ENCODE results near the gene RNASE7. TPM values are rescaled to one million over a fixed set of nuclear protein-coding genes. Genes with fewer than 3 reads are reported as not detected.
"Not testable (repeated sequence)": the region's sequence is repeated elsewhere in the genome, so short reads cannot be mapped to it uniquely, and the experiment has no call there.

RNASE7 gene
- total RNA-seq, 1 experiment from 2014 or later: not detected

- H3K4me2 ChIP-seq (ENCODE audit: low read length): no peak overlapping the region
- H2AFZ ChIP-seq (ENCODE audit: low read depth, low read length, poor library complexity, severe bottlenecking): no peak overlapping the region
- TF ChIP-seq, protein P1, sequence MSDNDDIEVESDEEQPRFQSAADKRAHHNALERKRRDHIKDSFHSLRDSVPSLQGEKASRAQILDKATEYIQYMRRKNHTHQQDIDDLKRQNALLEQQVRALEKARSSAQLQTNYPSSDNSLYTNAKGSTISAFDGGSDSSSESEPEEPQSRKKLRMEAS (IDR thresholded peaks at IDR 0.05): no peak
- TF ChIP-seq POLR2AphosphoS5 (IDR thresholded peaks at IDR 0.05; ENCODE audit: low read depth, low read length) (no peak), CBX3 (IDR thresholded peaks at IDR 0.05; ENCODE audit: low read depth) (no peak), EZH2phosphoT487 (IDR thresholded peaks at IDR 0.05; ENCODE audit: borderline replicate concordance) (no peak), SRF (IDR thresholded peaks at IDR 0.05; ENCODE audit: low read depth) (no peak), EGR1 (IDR thresholded peaks at IDR 0.05; ENCODE audit: low read depth) (no peak), JUND (IDR thresholded peaks at IDR 0.05) (no peak), FOSL1 (IDR thresholded peaks at IDR 0.05; ENCODE audit: low read depth) (no peak)
- H3K27ac ChIP-seq (ENCODE audit: low read depth, low read length): no peak overlapping the region
- ChIA-PET POLR2A (no interaction called here), RAD21 (ENCODE audit: low non-redundant PET in 1 of 2, low total read pairs in 2 of 2, uncharacterized antibody in 2 of 2, unreplicated experiment in 2 of 2) (no interaction called here), CTCF (interaction anchor here (1.8 to 2.9 kb wide), 3 partner anchors 11 to 146 kb away, joined by 4 to 53 read pairs (median 8); no protein-coding TSS in a partner anchor)
- H3K27me3 ChIP-seq (ENCODE audit: insufficient read depth, low read length): no peaks in the 10 kb centered on the region
- DNase-seq (ENCODE audit: low read depth, low spot score) (no peak), ATAC-seq (no peak)
- no peak overlapping the region for H3K4me3 ChIP-seq (replicated peaks in 1 of 2; ENCODE audit: low read depth in 1 of 2, low read length in 2 of 2)
- H3K79me2 ChIP-seq (ENCODE audit: insufficient read depth, low read length): no peaks in the 10 kb centered on the region
- no peaks in the 10 kb centered on the region for H3K9me3 ChIP-seq (ENCODE audit: control insufficient read depth in 1 of 2, insufficient read depth in 1 of 2, low read depth in 1 of 2, low read length in 2 of 2)
- H4K20me1 ChIP-seq (ENCODE audit: insufficient read depth): no peaks in the 10 kb centered on the region
- no peaks in the 10 kb centered on the region for H3K36me3 ChIP-seq (ENCODE audit: control insufficient read depth in 1 of 2, insufficient read depth in 2 of 2, low read length in 2 of 2)
- H3K4me1 ChIP-seq (ENCODE audit: control insufficient read depth in 1 of 2, insufficient read depth in 2 of 2, low read length in 2 of 2): peaks cover 4 to 10% of the 10 kb centered on the region in 2 experiments; a peak in 3 of 4 replicates
- intact Hi-C loops (cut with micrococcal nuclease): no loop called here
- H3K9me2 ChIP-seq (ENCODE audit: insufficient read depth): no peaks in the 10 kb centered on the region
- no TSS peak for BruUV-seq (replicated peaks)
- H3K9ac ChIP-seq (ENCODE audit: low read length): no peak overlapping the region
Measured at GRCh38 chr14:21003788-21004346, 38.3 kb upstream of the RNASE7 start.

GRCh38 chr14:21009721-21010120 is 32.4 kb upstream of the RNASE7 start:
- H3K36me3 ChIP-seq (ENCODE audit: control insufficient read depth in 1 of 2, insufficient read depth in 2 of 2, low read length in 2 of 2); H3K4me1 ChIP-seq (ENCODE audit: control insufficient read depth in 1 of 2, insufficient read depth in 2 of 2, low read length in 2 of 2); H3K79me2 ChIP-seq (ENCODE audit: insufficient read depth, low read length); POLR2A ChIA-PET; H3K9me3 ChIP-seq (ENCODE audit: control insufficient read depth in 1 of 2, insufficient read depth in 1 of 2, low read depth in 1 of 2, low read length in 2 of 2); H2AFZ ChIP-seq (ENCODE audit: low read depth, low read length, poor library complexity, severe bottlenecking); H3K27ac ChIP-seq (ENCODE audit: low read depth, low read length); H3K9ac ChIP-seq (ENCODE audit: low read length); H4K20me1 ChIP-seq (ENCODE audit: insufficient read depth); RAD21 ChIA-PET (ENCODE audit: low non-redundant PET in 1 of 2, low total read pairs in 2 of 2, uncharacterized antibody in 2 of 2, unreplicated experiment in 2 of 2); H3K4me3 ChIP-seq (replicated peaks in 1 of 2; ENCODE audit: low read depth in 1 of 2, low read length in 2 of 2); H3K9me2 ChIP-seq (ENCODE audit: insufficient read depth); H3K4me2 ChIP-seq (ENCODE audit: low read length); CTCF ChIA-PET; BruUV-seq (replicated peaks); ATAC-seq; DNase-seq (ENCODE audit: low read depth, low spot score): not testable (repeated sequence)
- H3K27me3 ChIP-seq (ENCODE audit: insufficient read depth, low read length): peaks cover 18% of the 10 kb centered on the region; the same call in 1 of the 2 replicates
- intact Hi-C loops (cut with micrococcal nuclease): loop anchor here (10.0 kb wide), 1 partner anchor 545 kb away; no protein-coding TSS in a partner anchor
